HG03280 (cell line): ENCODE measurements around the gene GUCA2B.

Experiments
- ATAC-seq: cut with Tn5 transposase; IDR thresholded peaks from one replicate; pipeline ENCODE4 v1.9.1; 2021; ENCODE audit warnings: mild to moderate bottlenecking, moderate library complexity; ENCODE audit not compliant: unreplicated experiment

GUCA2B gene

DNA sequence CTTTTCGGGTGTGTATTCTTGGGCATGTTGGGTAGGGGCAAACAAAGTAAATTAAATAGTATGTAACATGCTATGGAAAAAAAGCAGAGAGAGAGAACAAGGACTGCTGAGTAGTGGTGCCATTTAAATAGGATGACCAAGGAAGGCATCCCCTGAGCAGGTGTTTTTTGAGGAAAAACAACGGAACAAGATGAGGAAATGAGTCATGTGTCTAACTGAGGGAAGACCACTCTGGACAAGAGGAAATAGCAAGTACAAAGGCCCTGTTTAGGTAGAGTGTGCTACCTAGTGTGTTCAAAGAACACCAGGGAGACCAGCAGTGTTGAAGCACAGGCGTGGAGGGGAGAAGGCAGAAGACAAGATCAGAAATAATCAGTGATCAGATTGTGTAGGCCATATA is 31.4 kb downstream of the GUCA2B start:
- ATAC-seq = no peak

- no peak for ATAC-seq
Measured at GRCh38 chr1:42186152-42186551, 32.9 kb downstream of the GUCA2B start.

- no peak for ATAC-seq
Measured at GRCh38 chr1:42189931-42190853, 37.0 kb downstream of the GUCA2B start.

DNA sequence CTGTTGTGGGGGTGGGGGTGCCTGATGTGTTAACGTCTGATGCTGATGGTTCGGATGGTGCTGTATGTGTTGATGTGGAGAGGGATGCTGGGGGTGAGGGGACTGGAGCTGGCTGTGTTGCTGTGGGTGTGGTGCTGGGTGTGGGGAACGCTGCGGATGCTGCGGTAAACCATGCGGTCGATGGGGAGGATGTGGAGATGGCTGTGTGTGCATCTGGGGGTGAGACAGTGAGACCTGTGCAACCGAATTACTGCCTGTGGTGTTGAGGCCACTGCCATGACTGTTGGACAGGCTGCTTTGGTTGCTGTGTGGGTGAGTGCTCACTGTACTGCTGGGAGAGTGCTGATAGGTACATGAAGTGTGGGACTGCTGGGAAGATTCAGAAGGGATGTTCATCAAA is 38.1 kb downstream of the GUCA2B start:
- ATAC-seq = no peak

DNA sequence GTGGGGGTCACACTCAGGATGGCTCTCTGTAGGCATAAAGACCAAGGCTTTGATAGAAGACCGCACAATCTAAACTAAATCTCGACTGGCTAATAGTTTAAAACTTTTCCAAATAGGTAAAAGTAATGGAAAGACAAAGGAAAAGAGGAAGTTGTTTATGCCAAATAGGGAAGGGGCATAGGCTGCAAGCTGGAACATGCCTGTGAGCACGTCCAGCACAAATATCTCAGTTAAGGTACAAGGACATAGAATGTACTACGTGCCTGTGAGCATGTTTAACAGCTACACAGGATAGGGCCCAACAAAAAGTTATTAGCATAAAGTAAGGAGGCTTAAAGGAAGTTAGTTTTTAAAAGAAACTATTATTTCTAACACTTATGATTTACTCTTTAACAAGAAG is 38.9 kb downstream of the GUCA2B start:
- ATAC-seq = no peak

DNA sequence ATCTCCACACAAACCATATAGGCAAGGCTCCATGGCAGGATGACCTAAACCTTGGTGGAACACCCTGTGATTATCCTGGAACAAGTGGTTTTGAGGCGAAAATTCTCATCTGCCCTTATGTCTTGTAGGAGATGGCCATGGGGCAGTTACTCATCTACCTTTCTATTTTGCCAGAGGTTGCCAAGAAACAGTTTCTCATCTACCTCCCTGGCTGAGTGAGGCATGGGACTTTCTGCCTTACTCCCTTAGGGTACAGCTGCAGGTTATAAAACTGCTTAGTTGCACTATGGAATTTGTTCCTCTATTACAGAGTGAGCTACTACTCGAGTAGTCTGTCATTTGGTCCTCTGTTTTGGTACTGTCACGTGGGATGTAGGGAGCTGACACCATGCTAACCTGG is 42.6 kb downstream of the GUCA2B start:
- no peak for ATAC-seq

DNA sequence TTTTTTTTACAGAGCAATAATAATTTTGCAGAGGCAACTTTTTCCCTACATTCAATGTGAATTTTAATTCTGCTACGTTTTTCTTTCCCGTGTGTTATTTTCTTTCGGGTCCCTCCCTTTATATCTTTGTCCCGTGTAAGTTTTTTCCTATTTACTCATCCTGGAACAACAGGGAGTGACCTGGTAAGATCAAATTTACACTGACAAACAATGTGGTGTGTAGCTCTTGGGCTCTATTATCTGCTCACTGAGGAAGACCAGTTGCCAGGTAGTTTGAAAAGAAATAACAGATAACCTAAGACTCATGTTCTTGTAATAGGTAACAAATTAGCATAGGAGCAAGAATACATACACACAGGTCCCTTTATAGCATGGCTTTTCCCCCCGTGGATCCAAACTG is 45.0 kb downstream of the GUCA2B start:
- ATAC-seq = no peak

GRCh38 chr1:42201986-42202385 is 48.8 kb downstream of the GUCA2B start:
- no peak for ATAC-seq
